Testis (tissue), 3 donors: ENCODE data around the gene LRRC36. TPM values are rescaled to one million over a fixed set of nuclear protein-coding genes. Genes with fewer than 3 reads are reported as not detected.

Source experiments
- DNase-seq: peaks from one replicate; pipeline ENCODE4 v3.0.0-alpha.2; 2019
- H3K27ac ChIP-seq, 2 donors: fragments of 200-600 bp; sonication (generic); one replicate each; pipeline ENCODE4 v1.5.1; 2019
- H3K27me3 ChIP-seq: fragments of 200-600 bp; sonication (generic); one replicate; pipeline ENCODE4 v1.5.1; 2019
- H3K36me3 ChIP-seq: fragments of 200-600 bp; sonication (generic); one replicate; pipeline ENCODE4 v1.5.1; 2017; ENCODE audit warnings: low read depth; ENCODE audit errors: missing control alignments
- H3K4me1 ChIP-seq: fragments of 200-600 bp; sonication (generic); one replicate; pipeline ENCODE4 v1.5.1; 2019
- H3K4me3 ChIP-seq, 2 donors: fragments of 200-600 bp; sonication (generic); one replicate each; pipeline ENCODE4 v1.5.1; 2017 to 2019
- H3K9me3 ChIP-seq: fragments of 200-600 bp; sonication (generic); one replicate; pipeline ENCODE4 v1.5.1; 2017
- POLR2A ChIP-seq: fragments of 450-650 bp; IDR thresholded peaks from one replicate; pipeline ENCODE4 v1.6.1; 2017; ENCODE audit warnings: antibody characterized with exemption, mild to moderate bottlenecking, moderate library complexity
- WGBS, 2 donors: methylation state at CpG; one replicate each; pipeline ENCODE4 v1.1.5; 2018; 5-methylcytosine and 5-hydroxymethylcytosine counted together
- intact Hi-C: fragments of 100-400 bp; cut with DNase I; formaldehyde crosslinking; loops from one replicate; pipeline ENCODE4 v1.15.1; 2023; ENCODE audit warnings: low total_unique reads
- polyA plus RNA-seq: library from polyadenylated mRNA; stranded (reverse); fragments of 350-450 nt; fragmentation: Illumina TruSeq; extraction: RNeasy Lipid Tissue Mini Kit (QIAGEN cat#74804); gene quantifications from one replicate; pipeline ENCODE4 v1.2.3, GENCODE V29; 2014; ENCODE audit warnings: low read depth, low replicate concordance; ENCODE audit not compliant: insufficient read depth
- total RNA-seq, 2 donors: library from RNA; depleted of rRNA; stranded (reverse); fragments of >200 nt; gene quantifications; one replicate each; pipeline ENCODE4 v1.2.3, GENCODE V29; 2016
- TF ChIP-seq, protein P1 (sequence below), 3 experiments: fragments of 450-650 bp in 2 of 3; fragments of 200-600 bp in 1 of 3; sonication (generic) in 1 of 3; IDR thresholded peaks; one replicate each; pipeline ENCODE4 v1.5.1; 2016 to 2019; ENCODE audit warnings: antibody characterized with exemption in 3 of 3, mild to moderate bottlenecking in 2 of 3, moderate library complexity in 1 of 3

LRRC36 gene
- total and polyA plus RNA-seq, 3 donors from 2014 or later, result 28.3 to 94.5 (median 40.9) TPM

DNA sequence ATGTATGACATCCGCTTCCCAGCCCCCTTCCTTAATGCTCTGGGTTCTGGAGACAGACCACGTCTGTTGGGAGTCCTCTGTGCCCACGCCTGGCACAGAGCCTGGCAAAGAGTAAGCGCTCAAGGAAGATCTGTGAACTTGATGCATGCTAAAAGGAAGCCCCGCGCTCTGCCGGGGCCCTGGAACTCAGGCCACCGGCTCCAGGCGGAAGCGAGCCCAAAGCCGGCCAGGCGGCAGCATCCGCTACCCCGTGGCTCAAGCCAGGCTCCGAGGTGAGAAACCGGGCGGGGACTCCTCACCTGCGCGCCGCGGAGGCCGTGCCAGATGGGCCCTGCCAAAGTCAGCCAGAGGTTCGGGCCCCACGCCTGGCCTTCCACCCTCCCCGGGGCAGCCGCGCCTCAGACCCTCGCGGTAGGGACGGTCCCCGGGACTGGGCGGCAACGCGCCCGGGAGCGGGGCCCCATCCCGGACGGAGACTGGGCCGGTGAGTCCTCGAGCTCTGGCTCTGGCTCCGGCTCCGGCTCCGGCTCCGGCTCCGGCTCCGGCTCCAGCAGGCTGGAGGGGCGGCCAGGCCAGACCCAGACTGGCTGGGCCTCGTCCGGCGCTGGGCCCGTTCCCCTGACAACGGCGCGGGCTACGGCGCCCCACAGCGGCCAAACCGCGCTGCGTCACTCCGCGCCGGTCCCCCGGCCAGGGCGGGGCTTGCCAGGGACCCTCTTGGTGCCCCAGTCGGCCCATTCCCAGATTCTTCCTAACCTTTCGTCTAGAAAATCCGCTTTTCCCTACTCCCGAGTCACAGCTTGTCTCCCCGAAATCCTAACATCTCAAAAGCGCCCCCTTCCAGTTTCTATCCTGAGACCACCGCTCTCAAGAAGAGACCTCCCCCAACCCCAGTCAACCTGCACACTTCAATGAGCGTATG, 89.5 kb downstream of the LRRC36 start, which contains the start of gene ZDHHC1:
TSS of gene ZDHHC1 (minus strand) at position 606 of the 922 bp plus-strand sequence. CDS start 8,702 bp downstream, outside the sequence.
- H3K4me3 ChIP-seq, result peak within 1 kb of the TSS; percentile 71 to 85
- 1 to 2% methylated on average over 51 to 52 of the region's 73 CpGs for WGBS, 2 donors
- intact Hi-C loops, result no loop called here
- DNase-seq, result peak; percentile 81
- TF ChIP-seq POLR2A, result no peak
- TF ChIP-seq, protein P1, sequence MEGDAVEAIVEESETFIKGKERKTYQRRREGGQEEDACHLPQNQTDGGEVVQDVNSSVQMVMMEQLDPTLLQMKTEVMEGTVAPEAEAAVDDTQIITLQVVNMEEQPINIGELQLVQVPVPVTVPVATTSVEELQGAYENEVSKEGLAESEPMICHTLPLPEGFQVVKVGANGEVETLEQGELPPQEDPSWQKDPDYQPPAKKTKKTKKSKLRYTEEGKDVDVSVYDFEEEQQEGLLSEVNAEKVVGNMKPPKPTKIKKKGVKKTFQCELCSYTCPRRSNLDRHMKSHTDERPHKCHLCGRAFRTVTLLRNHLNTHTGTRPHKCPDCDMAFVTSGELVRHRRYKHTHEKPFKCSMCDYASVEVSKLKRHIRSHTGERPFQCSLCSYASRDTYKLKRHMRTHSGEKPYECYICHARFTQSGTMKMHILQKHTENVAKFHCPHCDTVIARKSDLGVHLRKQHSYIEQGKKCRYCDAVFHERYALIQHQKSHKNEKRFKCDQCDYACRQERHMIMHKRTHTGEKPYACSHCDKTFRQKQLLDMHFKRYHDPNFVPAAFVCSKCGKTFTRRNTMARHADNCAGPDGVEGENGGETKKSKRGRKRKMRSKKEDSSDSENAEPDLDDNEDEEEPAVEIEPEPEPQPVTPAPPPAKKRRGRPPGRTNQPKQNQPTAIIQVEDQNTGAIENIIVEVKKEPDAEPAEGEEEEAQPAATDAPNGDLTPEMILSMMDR (IDR thresholded peaks at IDR 0.05), result peak; percentile 38 to 45 (median 42)
- H3K36me3 ChIP-seq, result no peaks in the 10 kb centered on the region
- peaks cover 27% of the 10 kb centered on the region for H3K4me1 ChIP-seq
- no peaks in the 10 kb centered on the region for H3K27me3 ChIP-seq
- no peaks in the 10 kb centered on the region for H3K9me3 ChIP-seq
- H3K27ac ChIP-seq, result peak within 1 kb of the TSS; percentile 85 to 89

DNA sequence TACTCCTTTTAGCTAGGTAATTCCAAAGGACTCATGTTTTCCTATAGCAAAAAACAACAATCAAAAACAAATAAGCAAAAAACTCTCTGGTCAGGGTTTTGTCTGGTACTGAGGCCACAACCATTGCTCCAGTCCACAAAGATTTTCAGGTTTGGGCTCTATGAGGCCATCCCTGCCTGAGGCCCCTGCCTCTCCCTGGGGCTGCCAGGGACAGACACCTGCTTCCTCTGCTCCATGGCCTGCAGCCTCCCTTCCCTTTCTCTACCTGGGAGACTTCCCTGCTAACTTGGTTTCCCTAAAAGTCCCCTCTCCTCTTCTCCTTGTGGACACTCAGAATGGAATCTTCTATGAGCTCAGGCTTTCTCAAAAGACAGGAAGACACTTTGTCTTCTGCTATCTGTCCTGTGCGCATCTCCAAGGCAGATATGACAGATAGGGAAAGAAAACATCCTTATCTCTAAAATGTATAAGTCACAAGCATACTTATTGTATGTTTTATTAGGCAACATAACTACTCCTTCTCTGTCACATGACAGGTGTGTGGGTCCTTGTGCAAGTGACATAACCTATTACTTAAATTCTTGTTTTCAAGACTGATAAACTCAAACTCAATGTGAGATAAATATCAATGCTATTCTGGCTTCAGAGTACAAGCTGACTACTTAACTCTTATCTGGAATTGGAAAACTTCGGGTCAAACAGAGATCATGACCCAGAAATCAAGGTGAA, 90.9 kb downstream of the LRRC36 start:
- intact Hi-C loops, result no loop called here

DNA sequence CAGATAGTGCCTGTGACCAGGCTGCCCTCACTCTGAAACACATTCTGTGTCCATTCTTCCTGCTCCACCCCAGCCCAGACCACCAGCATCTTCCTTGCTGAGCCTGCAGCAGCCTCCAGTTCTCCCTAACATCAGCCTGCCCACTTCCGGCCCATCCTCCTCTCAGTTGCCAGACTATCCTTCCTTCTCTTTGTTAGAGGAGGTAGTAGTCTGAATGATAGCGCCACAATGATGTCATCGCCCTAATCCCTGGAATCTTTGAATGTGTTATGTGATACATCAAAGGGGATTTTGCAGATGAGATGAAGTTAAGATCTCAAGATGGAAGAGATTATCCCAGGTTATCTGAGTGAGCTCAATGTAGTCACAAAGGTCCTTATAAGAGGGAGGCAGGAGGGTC, 92.9 kb downstream of the LRRC36 start:
- H3K9me3 ChIP-seq, result no peaks in the 10 kb centered on the region
- H3K36me3 ChIP-seq, result no peaks in the 10 kb centered on the region
- WGBS, 2 donors, result 87 to 91% methylated on average over 3 of the region's 3 CpGs
- H3K4me3 ChIP-seq, result no peak overlapping the region
- no peaks in the 10 kb centered on the region for H3K27me3 ChIP-seq
- TF ChIP-seq, protein P1 (IDR thresholded peaks at IDR 0.05), result no peak
- no peak for TF ChIP-seq POLR2A
- peaks cover 29% of the 10 kb centered on the region for H3K4me1 ChIP-seq
- no peak for DNase-seq
- no peak overlapping the region for H3K27ac ChIP-seq
- intact Hi-C loops, result no loop called here

More for the DNA sequence above, 90.9 kb downstream of the LRRC36 start:
- no peaks in the 10 kb centered on the region for H3K9me3 ChIP-seq
- H3K36me3 ChIP-seq, result no peaks in the 10 kb centered on the region
- DNase-seq, result no peak
- H3K27me3 ChIP-seq, result no peaks in the 10 kb centered on the region
- TF ChIP-seq, protein P1 (IDR thresholded peaks at IDR 0.05), result no peak
- no peak for TF ChIP-seq POLR2A
- no peak overlapping the region for H3K4me3 ChIP-seq
- 58 to 79% methylated on average over 2 of the region's 2 CpGs for WGBS, 2 donors
- no peak overlapping the region for H3K27ac ChIP-seq
- H3K4me1 ChIP-seq, result peaks cover 27% of the 10 kb centered on the region

DNA sequence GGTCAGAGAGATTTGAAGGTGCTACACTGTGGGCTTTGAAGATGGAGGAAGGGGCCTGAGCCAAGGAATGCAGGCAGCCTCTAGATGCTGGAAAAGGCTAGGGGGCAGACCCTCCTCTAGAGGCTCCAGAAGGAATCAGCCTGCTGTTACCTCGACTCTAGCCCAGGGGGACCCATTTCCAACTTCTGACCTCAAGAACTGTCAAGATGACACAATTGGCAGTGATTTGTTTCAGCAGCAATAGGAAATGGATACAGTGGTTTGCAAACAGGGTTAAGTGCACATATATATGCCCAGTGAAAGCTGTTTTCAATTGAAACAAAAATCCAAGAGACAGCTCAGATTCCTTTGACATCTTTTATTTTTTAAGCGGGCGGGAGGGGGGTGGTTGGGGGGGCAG, 93.3 kb downstream of the LRRC36 start:
- Histone ChIP-seq H3K27ac (no peak overlapping the region), H3K36me3 (no peaks in the 10 kb centered on the region), H3K4me3 (no peak overlapping the region), H3K27me3 (no peaks in the 10 kb centered on the region), H3K4me1 (peaks cover 25% of the 10 kb centered on the region), H3K9me3 (no peaks in the 10 kb centered on the region)
- DNase-seq, result no peak
- TF ChIP-seq POLR2A, result no peak
- TF ChIP-seq, protein P1 (IDR thresholded peaks at IDR 0.05), result no peak
- 83 to 88% methylated on average over 3 of the region's 3 CpGs for WGBS, 2 donors
- intact Hi-C loops, result no loop called here
